ENCODE data around the gene SH3D19.

DNA sequence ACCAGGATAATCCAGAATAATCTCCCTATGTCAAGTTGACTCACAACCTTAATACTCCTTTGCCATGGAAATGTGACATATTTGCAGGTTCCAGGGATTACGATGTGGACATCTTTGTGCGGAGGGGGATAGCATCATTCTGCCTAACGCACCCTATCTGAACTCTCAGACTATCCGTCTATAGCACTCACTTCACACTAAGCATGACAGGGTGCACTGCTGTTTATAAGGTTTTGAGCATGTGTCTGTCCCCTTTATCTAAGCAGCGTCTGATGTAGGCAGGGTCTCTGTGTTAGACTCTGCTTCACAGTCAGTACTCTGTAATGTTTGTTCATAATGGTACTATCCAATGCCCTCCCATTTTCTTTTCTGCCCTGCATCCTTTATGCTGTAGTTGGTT is 91.8 kb downstream of the SH3D19 start:
- TF ChIP-seq, protein P1, sequence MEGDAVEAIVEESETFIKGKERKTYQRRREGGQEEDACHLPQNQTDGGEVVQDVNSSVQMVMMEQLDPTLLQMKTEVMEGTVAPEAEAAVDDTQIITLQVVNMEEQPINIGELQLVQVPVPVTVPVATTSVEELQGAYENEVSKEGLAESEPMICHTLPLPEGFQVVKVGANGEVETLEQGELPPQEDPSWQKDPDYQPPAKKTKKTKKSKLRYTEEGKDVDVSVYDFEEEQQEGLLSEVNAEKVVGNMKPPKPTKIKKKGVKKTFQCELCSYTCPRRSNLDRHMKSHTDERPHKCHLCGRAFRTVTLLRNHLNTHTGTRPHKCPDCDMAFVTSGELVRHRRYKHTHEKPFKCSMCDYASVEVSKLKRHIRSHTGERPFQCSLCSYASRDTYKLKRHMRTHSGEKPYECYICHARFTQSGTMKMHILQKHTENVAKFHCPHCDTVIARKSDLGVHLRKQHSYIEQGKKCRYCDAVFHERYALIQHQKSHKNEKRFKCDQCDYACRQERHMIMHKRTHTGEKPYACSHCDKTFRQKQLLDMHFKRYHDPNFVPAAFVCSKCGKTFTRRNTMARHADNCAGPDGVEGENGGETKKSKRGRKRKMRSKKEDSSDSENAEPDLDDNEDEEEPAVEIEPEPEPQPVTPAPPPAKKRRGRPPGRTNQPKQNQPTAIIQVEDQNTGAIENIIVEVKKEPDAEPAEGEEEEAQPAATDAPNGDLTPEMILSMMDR (IDR thresholded peaks at IDR 0.05; ENCODE audit: poor library complexity), result no peak
- no peak for TF ChIP-seq EZH2 (IDR thresholded peaks at IDR 0.05; ENCODE audit: borderline replicate concordance)
- TF ChIP-seq EZH2phosphoT487 (IDR thresholded peaks at IDR 0.05; ENCODE audit: low read depth, severe bottlenecking, unreplicated experiment), result no peak

Data from hepatocyte (in vitro differentiated cells).